AG09319 (cell line): ENCODE measurements around the gene POLE4.

Experiments
- DNase-seq: peaks from one replicate; pipeline ENCODE4 v3.0.0-alpha.2; 2010; ENCODE audit warnings: low read depth; ENCODE audit errors: extremely low read depth
- CTCF ChIP-seq: IDR thresholded peaks from 2 replicates; pipeline ENCODE4 v1.5.1; 2011; ENCODE audit warnings: low read depth, mild to moderate bottlenecking, inconsistent platforms, low read length, moderate library complexity

The POLE4 gene

GRCh38 chr2:74958274-74959105, at the start of gene POLE4:
TSS of gene POLE4 (plus strand) at chr2:74958643. CDS start at chr2:74958680, 37 bp downstream.
- no peak for TF ChIP-seq CTCF
- DNase-seq, result peak; percentile 51

- TF ChIP-seq CTCF, result no peak
- DNase-seq, result no peak
Measured at GRCh38 chr2:74908748-74909444, 49.5 kb upstream of the POLE4 start.

GRCh38 chr2:74910245-74910644, 48.2 kb upstream of the POLE4 start:
- no peak for TF ChIP-seq CTCF
- no peak for DNase-seq

GRCh38 chr2:74911061-74911460, 47.4 kb upstream of the POLE4 start:
- no peak for DNase-seq
- TF ChIP-seq CTCF, result no peak

GRCh38 chr2:74915743-74916142, 42.7 kb upstream of the POLE4 start:
- DNase-seq, result no peak
- TF ChIP-seq CTCF, result no peak

- no peak for DNase-seq
- TF ChIP-seq CTCF, result no peak
Measured at GRCh38 chr2:74916394-74916793, 42.0 kb upstream of the POLE4 start.
